ENCODE measurements around the gene LMOD1. TPM values are rescaled to one million over a fixed set of nuclear protein-coding genes. Genes with fewer than 3 reads are reported as not detected.
"Not testable (repeated sequence)": the region's sequence is repeated elsewhere in the genome, so short reads cannot be mapped to it uniquely, and the experiment has no call there.

Gene LMOD1
- total RNA-seq, 6 experiments from 2014 or later, result 1.1 to 3.5 (median 2.1) TPM

GRCh38 chr1:201964261-201964660 lies 17.9 kb upstream of the LMOD1 start:
- Histone ChIP-seq H3K36me3 (peaks cover 7 to 97% (median 39%) of the 10 kb centered on the region in 4 donors), H3K27me3 (no peaks in the 10 kb centered on the region), H3K4me3 (no peak overlapping the region), H3K4me1 (no peaks in the 10 kb centered on the region), H3K9me3 (no peaks in the 10 kb centered on the region), H3K27ac (no peak overlapping the region)
- 78% methylated on average over 1 of the region's 1 CpG for WGBS (ENCODE audit: insufficient coverage, low coverage, low lambda C conversion rate, missing lambda C conversion rate)
- TF ChIP-seq POLR2A (IDR thresholded peaks at IDR 0.05) (no peak), CTCF (IDR thresholded peaks at IDR 0.05) (no peak)
- no peak for ATAC-seq
- intact Hi-C loops (cut with DNase I), result no loop called here
- DNase-seq, result no peak

GRCh38 chr1:201962382-201962781 lies 16.0 kb upstream of the LMOD1 start:
- H3K9me3 ChIP-seq; H3K4me1 ChIP-seq; ATAC-seq; DNase-seq; intact Hi-C loops (cut with DNase I); H3K27ac ChIP-seq; H3K4me3 ChIP-seq; H3K27me3 ChIP-seq: not testable (repeated sequence)
- H3K36me3 ChIP-seq, result peaks cover 7 to 97% (median 47%) of the 10 kb centered on the region in 4 donors
- WGBS (ENCODE audit: insufficient coverage, low coverage, low lambda C conversion rate, missing lambda C conversion rate), result 92% methylated on average over 7 of the region's 10 CpGs

- no peak for DNase-seq
- intact Hi-C loops (cut with DNase I), result no loop called here
- no peaks in the 10 kb centered on the region for H3K9me3 ChIP-seq
- TF ChIP-seq CTCF (IDR thresholded peaks at IDR 0.05) (no peak), POLR2A (IDR thresholded peaks at IDR 0.05) (no peak)
- WGBS (ENCODE audit: insufficient coverage, low coverage, low lambda C conversion rate, missing lambda C conversion rate), result 78% methylated on average over 5 of the region's 5 CpGs
- peaks cover 0 to 11% (median 0%) of the 10 kb centered on the region in 4 donors for H3K4me1 ChIP-seq
- H3K4me3 ChIP-seq, result no peak overlapping the region
- H3K27me3 ChIP-seq, result no peaks in the 10 kb centered on the region
- peaks cover 0 to 65% (median 28%) of the 10 kb centered on the region in 4 donors for H3K36me3 ChIP-seq
- H3K27ac ChIP-seq, result no peak overlapping the region
- no peak for ATAC-seq
Measured at GRCh38 chr1:201958348-201958747, 12.0 kb upstream of the LMOD1 start.

GRCh38 chr1:201955729-201956143 lies 9.4 kb upstream of the LMOD1 start:
- TF ChIP-seq POLR2A (IDR thresholded peaks at IDR 0.05) (no peak), CTCF (IDR thresholded peaks at IDR 0.05) (no peak)
- H3K4me1 ChIP-seq, result peaks cover 0 to 11% (median 0%) of the 10 kb centered on the region in 4 donors
- 0% methylated on average over 8 of the region's 17 CpGs for WGBS (ENCODE audit: insufficient coverage, low coverage, low lambda C conversion rate, missing lambda C conversion rate)
- intact Hi-C loops (cut with DNase I), result no loop called here
- peak overlapping the region; percentile 68 to 78 (median 72) for H3K27ac ChIP-seq
- no peaks in the 10 kb centered on the region for H3K27me3 ChIP-seq
- no peaks in the 10 kb centered on the region for H3K9me3 ChIP-seq
- H3K36me3 ChIP-seq, result peaks cover 0 to 39% (median 15%) of the 10 kb centered on the region in 4 donors
- DNase-seq (no peak), ATAC-seq (peak; percentile 2 to 53 (median 52))
- peak overlapping the region; percentile 76 to 95 (median 91) for H3K4me3 ChIP-seq

GRCh38 chr1:201955009-201955728 lies 8.8 kb upstream of the LMOD1 start, which contains the start of gene TIMM17A:
Gene TIMM17A (plus strand): TSS chr1:201955503. CDS start chr1:201955527, 24 bp downstream.
- H3K27me3 ChIP-seq, result no peaks in the 10 kb centered on the region
- no peaks in the 10 kb centered on the region for H3K9me3 ChIP-seq
- peaks cover 0 to 33% (median 14%) of the 10 kb centered on the region in 4 donors for H3K36me3 ChIP-seq
- H3K4me1 ChIP-seq, result peaks cover 0 to 11% (median 0%) of the 10 kb centered on the region in 4 donors
- intact Hi-C loops (cut with DNase I), result no loop called here
- DNase-seq, result peak; percentile 96 to 98 (median 97)
- WGBS (ENCODE audit: insufficient coverage, low coverage, low lambda C conversion rate, missing lambda C conversion rate), result under 1% methylated on average over 18 of the region's 43 CpGs
- TF ChIP-seq CTCF (IDR thresholded peaks at IDR 0.05) (no peak), POLR2A (IDR thresholded peaks at IDR 0.05) (peak; percentile 89)
- H3K27ac ChIP-seq, result peak within 1 kb of the TSS; percentile 68 to 78 (median 72)
- peak; percentile 99 to 100 (median 99) for ATAC-seq
- peak within 1 kb of the TSS; percentile 76 to 95 (median 91) for H3K4me3 ChIP-seq
